ENCODE data around the gene SLC26A11. TPM values are rescaled to one million over a fixed set of nuclear protein-coding genes. Genes with fewer than 3 reads are reported as not detected.
"Not testable (repeated sequence)": the region's sequence is repeated elsewhere in the genome, so short reads cannot be mapped to it uniquely, and the experiment has no call there.

The SLC26A11 gene
- total RNA-seq, 2 donors from 2014 or later, result 6.4 to 6.6 TPM

DNA sequence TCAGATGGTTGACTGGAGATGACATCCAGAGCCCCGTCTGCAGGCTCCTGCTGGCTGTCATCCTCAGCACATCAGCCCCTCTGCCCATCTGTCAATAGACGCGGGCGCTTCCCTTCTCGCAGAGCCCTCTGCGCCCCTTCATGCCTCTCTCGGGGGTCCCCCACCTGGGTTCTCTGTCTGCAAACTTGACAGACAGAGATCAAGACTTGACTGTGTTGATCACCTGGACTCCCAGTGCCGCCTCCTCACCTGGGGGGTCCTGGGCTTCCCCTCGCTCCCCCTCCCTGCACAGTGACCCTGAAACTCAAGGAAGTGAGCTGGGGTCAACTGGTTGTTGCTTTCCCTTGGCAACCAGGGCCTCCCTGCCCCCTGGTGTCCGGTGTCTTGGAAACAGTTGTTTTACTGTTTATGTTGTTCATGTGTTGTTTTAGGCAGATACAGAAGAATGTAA is 72.3 kb downstream of the SLC26A11 start:
- DNase-seq, result no peak
- intact Hi-C loops (cut with DNase I), result no loop called here

GRCh38 chr17:80294210-80294609 is 74.0 kb downstream of the SLC26A11 start:
- ATAC-seq (peak in 1 of 2 donors; percentile 44), DNase-seq (peak; percentile 15)
- intact Hi-C loops (cut with DNase I), result no loop called here

More for the DNA sequence above, 72.3 kb downstream of the SLC26A11 start:
- ATAC-seq, result no peak

GRCh38 chr17:80294653-80295052 is 74.4 kb downstream of the SLC26A11 start:
- intact Hi-C loops (cut with DNase I), result no loop called here
- DNase-seq (no peak), ATAC-seq (no peak)

- DNase-seq, result no peak
- intact Hi-C loops (cut with DNase I), result no loop called here
- no peak for ATAC-seq
Observed at GRCh38 chr17:80295146-80295545, 74.9 kb downstream of the SLC26A11 start.

DNA sequence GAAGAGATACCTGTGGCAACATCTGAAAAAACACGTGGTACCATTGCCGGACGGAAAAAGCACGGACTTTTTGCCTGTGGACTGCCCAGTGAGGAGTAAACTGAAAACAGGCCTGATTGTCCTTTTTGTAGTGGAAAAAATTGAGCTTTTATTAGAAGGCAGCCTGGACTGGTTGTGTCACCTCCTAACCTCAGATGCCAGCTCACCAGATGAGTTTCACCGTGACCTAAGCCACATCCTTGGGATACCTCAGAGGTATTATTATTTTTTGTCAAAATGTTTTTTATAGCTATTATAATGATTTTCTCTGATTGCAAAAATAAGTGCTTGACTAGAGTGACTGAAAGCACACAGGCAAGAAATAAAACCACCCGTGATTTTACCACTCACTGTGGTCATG is 75.3 kb downstream of the SLC26A11 start:
- ATAC-seq (no peak), DNase-seq (no peak)
- intact Hi-C loops (cut with DNase I), result no loop called here

DNA sequence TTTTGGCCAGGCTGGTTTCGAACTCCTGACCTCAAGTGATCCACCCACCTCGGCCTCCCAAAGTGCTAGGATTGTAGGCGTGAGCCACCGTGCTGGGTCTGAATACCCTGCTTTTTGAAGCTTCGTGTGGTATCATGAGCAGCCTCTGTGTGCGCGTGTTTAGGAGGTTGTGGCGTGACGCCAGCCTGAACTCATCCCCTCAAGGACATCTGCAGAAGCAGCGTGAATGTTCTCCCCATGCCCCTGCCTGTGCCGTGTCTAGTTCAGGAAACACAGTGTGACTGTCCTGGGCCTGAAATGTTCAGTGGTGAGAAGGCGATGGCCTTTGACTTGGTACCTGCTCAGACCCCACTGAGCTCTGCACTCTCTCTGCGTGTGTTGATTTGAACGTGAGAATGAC is 76.0 kb downstream of the SLC26A11 start:
- intact Hi-C loops (cut with DNase I), result no loop called here
- no peak for ATAC-seq

GRCh38 chr17:80297996-80298560 is 77.9 kb downstream of the SLC26A11 start:
- peak; percentile 19 for DNase-seq
- intact Hi-C loops (cut with DNase I), result no loop called here
- no peak for ATAC-seq

More for the DNA sequence above, 76.0 kb downstream of the SLC26A11 start:
- DNase-seq, result peak; percentile 20

DNA sequence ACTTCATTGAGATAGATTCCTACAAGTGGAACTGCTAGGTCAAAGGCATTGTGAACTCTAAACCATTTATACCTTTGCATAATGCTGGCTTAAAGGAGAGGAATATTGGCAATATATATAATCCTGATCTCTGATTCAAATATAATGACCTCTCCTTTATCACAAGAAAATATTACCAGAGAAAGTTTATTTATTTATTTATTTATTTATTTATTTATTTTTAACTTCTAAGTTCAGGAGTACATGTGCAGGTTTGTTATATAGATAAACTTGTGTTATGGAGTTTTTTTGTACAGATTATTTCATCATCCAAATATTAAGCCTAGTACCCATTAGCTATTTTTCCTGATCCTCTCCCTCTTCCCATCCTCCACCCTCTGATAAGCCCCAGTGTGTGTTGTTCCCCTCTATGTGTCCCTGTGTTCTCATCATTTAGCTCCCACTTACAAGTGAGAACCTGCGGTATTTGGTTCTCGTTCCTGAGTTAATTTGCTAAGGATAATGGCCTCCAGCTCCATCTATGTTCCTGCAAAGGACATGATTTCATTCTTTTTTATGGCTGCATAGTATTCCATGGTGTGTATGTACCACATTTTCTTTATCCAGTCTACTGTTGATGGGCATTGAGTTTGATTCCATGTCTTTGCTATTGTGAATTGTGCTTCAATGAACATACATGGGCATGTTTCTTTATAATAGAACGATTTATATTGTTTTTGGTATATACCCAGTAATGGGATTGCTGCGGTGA is 79.3 kb downstream of the SLC26A11 start:
- not testable (repeated sequence) for DNase-seq, ATAC-seq
- intact Hi-C loops (cut with DNase I), result loop anchor here in 1 of 2 donors (10.0 kb wide), 1 partner anchor 55 kb away; no protein-coding TSS in a partner anchor

DNA sequence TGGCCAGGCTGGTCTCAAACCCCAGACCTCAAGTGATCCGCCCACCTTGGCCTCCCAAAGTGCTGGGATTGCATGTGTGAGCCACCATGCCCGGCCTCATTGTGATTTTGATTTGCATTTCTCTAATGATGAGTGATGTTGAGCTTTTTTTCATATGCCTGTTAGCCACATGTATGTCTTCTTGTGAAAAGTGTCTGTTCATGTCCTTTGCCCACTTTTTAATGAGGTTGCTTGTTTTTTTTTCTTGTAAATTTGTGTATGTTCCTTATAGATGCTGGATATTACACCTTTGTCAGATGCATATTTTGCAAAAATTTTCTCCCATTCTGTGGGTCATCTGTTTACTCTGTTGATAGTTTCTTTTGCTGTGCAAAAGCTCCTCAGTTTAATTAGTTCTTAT is 80.5 kb downstream of the SLC26A11 start:
- ATAC-seq, DNase-seq: not testable (repeated sequence)
- intact Hi-C loops (cut with DNase I), result loop anchor here in 1 of 2 donors (10.0 kb wide), 1 partner anchor 54 kb away; no protein-coding TSS in a partner anchor

Other genes starting within 250 kb of the SLC26A11 start
- 10 to 100 TPM; 29.9 to 30.9 TPM for gene TBC1D16, start 184.6 kb upstream of the SLC26A11 start, total RNA-seq
- gene CCDC40, start 183.8 kb upstream of the SLC26A11 start, total RNA-seq, result 1 to 10 TPM; 5.9 to 9.8 TPM
- gene GAA, start 118.8 kb upstream of the SLC26A11 start, total RNA-seq, result 10 to 100 TPM; 43.8 to 48.7 TPM
- gene EIF4A3, start 73.3 kb upstream of the SLC26A11 start, total RNA-seq, result 10 to 100 TPM; 36.6 to 46.9 TPM
- not detected for gene CARD14, start 50.4 kb upstream of the SLC26A11 start, total RNA-seq
- gene SGSH, start 94 bp upstream of the SLC26A11 start, total RNA-seq, result 10 to 100 TPM; 18.0 to 23.0 TPM
- 10 to 100 TPM; 43.4 to 48.4 TPM for gene RNF213, start 40.4 kb downstream of the SLC26A11 start, total RNA-seq
- gene ENDOV, start 194.7 kb downstream of the SLC26A11 start, total RNA-seq, result 10 to 100 TPM; 10.3 to 11.7 TPM

All from left cardiac atrium (tissue), 4 donors.